ENCODE results near the gene TNFSF12.

Gene TNFSF12, protein sequence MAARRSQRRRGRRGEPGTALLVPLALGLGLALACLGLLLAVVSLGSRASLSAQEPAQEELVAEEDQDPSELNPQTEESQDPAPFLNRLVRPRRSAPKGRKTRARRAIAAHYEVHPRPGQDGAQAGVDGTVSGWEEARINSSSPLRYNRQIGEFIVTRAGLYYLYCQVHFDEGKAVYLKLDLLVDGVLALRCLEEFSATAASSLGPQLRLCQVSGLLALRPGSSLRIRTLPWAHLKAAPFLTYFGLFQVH

DNA sequence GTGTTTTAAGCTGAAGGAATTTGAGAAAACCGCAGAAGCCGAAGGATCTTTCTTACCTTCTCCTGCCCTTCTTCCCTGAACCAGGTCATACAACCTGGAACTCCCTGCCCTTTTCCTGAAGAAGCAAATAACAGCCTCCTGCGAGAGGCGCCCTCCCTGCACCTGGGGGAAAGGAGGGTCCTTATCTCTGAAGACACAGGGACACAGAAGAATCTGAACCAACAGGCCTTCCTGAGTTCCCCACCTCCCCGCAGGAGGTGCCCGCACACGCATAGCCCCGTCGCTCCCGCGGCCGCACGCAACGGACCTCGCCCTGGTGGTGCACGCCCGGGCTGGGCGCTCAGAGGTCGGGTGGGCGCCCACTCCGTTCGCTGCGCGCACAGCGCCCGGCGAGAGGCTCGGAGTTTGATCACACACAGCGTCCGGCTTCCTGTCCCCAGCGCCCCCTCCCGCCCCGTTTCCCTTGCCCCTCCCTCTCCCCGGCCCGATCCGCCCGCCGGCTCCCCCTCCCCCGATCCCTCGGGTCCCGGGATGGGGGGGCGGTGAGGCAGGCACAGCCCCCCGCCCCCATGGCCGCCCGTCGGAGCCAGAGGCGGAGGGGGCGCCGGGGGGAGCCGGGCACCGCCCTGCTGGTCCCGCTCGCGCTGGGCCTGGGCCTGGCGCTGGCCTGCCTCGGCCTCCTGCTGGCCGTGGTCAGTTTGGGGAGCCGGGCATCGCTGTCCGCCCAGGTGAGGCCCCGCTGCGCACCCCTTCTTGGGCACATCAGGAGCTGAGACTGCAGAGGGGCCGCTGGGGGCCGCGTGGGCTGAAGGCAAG, at the start of gene TNFSF12:
TSS of gene TNFSF12 (plus strand) at position 474 of the 816 bp plus-strand sequence. CDS start at position 570, 96 bp downstream.
- peak; percentile 75 for FAIRE-seq
- no peak for DNase-seq (ENCODE audit: insufficient read length, low spot score)

DNA sequence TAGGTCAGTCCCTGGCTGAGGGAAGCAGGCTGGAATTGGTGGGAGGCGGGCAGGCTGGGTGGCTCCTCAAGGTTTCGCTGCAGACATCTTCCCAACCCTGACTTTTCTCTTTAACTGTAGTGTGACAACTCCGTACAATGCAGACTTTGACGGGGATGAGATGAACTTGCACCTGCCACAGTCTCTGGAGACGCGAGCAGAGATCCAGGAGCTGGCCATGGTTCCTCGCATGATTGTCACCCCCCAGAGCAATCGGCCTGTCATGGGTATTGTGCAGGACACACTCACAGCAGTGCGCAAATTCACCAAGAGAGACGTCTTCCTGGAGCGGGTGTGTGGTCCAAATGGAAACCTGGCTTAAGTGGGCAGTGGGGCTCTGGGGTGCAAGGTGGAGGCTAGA, 49.7 kb upstream of the TNFSF12 start:
- no peak for FAIRE-seq
- no peak for DNase-seq (ENCODE audit: insufficient read length, low spot score)

- no peak for DNase-seq (ENCODE audit: insufficient read length, low spot score)
- FAIRE-seq: no peak
Measured at GRCh38 chr17:7501729-7502128, 47.1 kb upstream of the TNFSF12 start.

GRCh38 chr17:7502171-7502847, 46.5 kb upstream of the TNFSF12 start:
- no peak for FAIRE-seq

DNA sequence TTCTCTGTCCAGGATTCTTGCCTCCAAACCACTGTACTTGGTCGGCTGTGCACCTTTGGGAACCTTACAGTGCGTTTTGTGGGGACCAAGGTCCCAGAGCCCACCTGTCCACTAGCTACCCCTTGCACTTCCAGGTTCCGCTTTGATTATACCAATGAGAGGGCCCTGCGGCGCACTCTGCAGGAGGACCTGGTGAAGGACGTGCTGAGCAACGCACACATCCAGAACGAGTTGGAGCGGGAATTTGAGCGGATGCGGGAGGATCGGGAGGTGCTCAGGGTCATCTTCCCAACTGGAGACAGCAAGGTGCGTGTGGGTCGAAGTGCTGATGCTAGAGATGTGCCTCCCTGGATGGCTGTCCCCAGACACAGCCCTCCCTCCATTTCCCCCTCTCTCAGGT, 45.9 kb upstream of the TNFSF12 start:
- no peak for FAIRE-seq
- no peak for DNase-seq (ENCODE audit: insufficient read length, low spot score)

More at GRCh38 chr17:7502171-7502847, 46.5 kb upstream of the TNFSF12 start:
- DNase-seq (ENCODE audit: insufficient read length, low spot score): no peak

GRCh38 chr17:7503521-7503920, 45.3 kb upstream of the TNFSF12 start:
- DNase-seq (ENCODE audit: insufficient read length, low spot score) (no peak), FAIRE-seq (no peak)

DNA sequence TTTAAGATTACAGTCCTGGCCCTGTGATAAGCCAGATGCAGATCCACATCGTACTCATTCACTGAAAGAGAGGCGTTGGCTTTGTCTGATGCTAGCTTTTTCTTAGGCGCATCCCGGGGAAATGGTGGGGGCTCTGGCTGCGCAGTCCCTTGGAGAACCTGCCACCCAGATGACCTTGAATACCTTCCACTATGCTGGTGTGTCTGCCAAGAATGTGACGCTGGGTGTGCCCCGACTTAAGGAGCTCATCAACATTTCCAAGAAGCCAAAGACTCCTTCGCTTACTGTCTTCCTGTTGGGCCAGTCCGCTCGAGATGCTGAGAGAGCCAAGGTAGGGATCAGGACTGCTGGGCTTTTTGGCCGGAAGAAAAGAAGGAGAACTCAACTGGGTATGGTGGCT, 40.7 kb upstream of the TNFSF12 start:
- DNase-seq (ENCODE audit: insufficient read length, low spot score): no peak
- FAIRE-seq: no peak

DNA sequence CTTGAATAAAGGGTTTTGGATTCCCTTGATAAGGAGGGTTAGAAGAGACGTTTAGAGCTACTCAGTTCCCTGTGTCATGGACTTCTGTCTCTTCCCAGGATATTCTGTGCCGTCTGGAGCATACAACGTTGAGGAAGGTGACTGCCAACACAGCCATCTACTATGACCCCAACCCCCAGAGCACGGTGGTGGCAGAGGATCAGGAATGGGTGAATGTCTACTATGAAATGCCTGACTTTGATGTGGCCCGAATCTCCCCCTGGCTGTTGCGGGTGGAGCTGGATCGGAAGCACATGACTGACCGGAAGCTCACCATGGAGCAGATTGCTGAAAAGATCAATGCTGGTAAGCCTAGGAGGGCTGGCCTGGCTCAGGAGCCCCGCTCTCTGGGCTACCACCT, 40.0 kb upstream of the TNFSF12 start:
- DNase-seq (ENCODE audit: insufficient read length, low spot score) (no peak), FAIRE-seq (no peak)

- DNase-seq (ENCODE audit: insufficient read length, low spot score) (no peak), FAIRE-seq (no peak)
Measured at GRCh38 chr17:7509937-7510336, 38.9 kb upstream of the TNFSF12 start.

DNA sequence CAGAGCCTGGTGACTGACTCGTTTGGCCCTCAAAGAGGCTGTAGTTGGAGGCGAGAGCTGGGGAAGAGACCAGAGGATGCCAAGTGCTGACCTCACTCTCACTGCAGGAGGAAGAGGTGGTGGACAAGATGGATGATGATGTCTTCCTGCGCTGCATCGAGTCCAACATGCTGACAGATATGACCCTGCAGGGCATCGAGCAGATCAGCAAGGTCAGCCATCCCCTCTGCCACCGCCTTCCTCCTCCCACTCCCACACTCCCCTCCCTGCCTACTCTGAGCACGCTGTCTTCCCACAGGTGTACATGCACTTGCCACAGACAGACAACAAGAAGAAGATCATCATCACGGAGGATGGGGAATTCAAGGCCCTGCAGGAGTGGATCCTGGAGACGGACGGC, 37.8 kb upstream of the TNFSF12 start:
- no peak for DNase-seq (ENCODE audit: insufficient read length, low spot score)
- FAIRE-seq: no peak

DNA sequence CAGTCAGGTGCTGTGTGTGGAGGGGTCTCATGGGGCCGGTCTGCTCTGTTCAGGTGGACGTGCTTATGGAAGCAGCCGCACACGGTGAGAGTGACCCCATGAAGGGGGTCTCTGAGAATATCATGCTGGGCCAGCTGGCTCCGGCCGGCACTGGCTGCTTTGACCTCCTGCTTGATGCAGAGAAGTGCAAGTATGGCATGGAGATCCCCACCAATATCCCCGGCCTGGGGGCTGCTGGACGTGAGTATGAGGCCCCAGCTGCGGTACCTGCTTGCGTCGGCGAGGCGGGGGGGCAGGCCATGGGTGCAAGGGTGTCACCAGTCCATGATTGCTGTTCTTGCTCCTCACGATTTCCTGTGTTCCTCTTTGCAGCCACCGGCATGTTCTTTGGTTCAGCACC, 36.8 kb upstream of the TNFSF12 start:
- no peak for DNase-seq (ENCODE audit: insufficient read length, low spot score)
- FAIRE-seq: no peak

DNA sequence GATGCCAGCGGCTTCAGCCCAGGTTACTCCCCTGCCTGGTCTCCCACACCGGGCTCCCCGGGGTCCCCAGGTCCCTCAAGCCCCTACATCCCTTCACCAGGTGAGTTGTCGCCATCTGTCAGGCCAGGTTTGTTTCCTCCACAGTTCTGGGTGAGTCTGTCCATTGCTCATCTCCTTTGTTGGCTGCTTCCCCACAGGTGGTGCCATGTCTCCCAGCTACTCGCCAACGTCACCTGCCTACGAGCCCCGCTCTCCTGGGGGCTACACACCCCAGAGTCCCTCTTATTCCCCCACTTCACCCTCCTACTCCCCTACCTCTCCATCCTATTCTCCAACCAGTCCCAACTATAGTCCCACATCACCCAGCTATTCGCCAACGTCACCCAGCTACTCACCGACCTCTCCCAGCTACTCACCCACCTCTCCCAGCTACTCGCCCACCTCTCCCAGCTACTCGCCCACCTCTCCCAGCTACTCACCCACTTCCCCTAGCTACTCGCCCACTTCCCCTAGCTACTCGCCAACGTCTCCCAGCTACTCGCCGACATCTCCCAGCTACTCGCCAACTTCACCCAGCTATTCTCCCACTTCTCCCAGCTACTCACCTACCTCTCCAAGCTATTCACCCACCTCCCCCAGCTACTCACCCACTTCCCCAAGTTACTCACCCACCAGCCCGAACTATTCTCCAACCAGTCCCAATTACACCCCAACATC, 35.9 kb upstream of the TNFSF12 start:
- no peak for FAIRE-seq

GRCh38 chr17:7513850-7514419, 34.9 kb upstream of the TNFSF12 start:
- no peak for FAIRE-seq

More for the DNA sequence above, 35.9 kb upstream of the TNFSF12 start:
- DNase-seq (ENCODE audit: insufficient read length, low spot score): no peak

DNA sequence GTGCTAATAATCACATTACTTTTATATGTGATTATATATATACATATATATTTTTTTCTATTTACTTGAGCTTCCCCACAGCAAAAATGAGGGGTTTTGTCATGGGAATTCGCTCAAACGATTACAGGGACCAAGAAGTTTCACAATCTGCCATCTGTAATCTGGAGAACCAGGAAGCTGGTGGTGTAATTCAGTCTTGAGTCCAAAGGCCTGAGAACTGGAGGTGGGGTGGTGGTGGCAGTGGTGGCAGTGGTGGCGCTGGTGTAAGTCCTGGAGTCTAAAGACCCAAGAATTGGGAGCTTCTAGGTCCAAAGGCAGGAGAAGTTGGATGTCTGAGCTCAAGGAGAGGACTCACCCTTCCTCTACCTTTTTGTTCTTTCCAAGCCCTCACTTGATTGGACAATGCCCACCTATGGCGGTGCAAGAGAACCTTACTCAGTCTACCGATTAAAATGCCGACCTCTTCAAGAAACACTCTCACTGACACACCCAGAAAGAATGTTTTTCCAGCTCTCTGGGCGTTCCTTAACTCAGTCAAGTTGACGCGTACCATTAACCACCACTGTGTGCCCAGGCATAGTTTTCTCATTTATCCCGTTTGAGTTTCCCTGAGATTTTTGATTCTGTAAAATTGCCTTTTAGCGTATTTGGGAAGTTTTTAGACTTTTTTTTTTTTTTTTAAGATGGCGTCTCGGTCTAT, 32.8 kb upstream of the TNFSF12 start:
- FAIRE-seq: no peak
- no peak for DNase-seq (ENCODE audit: insufficient read length, low spot score)

More at GRCh38 chr17:7513850-7514419, 34.9 kb upstream of the TNFSF12 start:
- no peak for DNase-seq (ENCODE audit: insufficient read length, low spot score)

DNA sequence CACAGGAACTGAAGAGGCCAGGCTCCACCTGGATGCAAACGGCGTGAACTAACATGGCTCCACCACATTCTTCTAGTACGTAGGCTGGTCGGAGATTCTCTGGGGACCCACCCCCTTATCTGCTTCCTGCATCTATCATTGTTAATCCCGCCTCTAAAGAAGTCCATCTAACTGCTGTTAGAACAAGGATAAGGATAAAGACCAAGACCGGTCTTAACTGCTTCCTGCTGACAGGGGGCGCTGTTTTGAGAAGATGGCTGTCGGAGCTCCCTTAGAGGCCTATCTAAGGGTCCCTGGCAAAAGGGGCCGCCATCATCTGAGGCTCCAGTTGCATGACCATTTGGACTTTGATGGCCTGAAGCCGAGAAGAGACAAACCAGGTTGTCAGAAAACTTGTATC, 25.8 kb upstream of the TNFSF12 start:
- no peak for DNase-seq (ENCODE audit: insufficient read length, low spot score)
- peak; percentile 89 for FAIRE-seq

DNA sequence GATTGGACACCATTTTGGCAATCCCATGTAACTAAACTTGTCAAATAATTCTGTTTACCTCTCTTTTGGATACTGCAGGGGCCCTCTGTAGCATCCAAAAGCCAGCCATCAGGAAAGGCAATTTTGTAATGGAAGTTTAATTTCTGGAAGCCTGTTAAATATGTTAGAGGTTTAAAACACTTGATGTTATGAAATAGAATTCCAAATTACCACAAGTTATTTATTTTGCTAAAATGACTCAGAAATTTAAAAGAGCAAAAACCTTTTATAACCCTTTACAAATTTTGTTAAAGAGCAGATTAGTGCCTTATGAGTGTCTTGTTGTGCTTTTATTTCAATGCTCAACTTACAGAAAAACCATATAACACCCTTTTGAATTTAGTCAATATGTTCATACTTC, 20.0 kb upstream of the TNFSF12 start:
- FAIRE-seq (no peak), DNase-seq (ENCODE audit: insufficient read length, low spot score) (no peak)

DNA sequence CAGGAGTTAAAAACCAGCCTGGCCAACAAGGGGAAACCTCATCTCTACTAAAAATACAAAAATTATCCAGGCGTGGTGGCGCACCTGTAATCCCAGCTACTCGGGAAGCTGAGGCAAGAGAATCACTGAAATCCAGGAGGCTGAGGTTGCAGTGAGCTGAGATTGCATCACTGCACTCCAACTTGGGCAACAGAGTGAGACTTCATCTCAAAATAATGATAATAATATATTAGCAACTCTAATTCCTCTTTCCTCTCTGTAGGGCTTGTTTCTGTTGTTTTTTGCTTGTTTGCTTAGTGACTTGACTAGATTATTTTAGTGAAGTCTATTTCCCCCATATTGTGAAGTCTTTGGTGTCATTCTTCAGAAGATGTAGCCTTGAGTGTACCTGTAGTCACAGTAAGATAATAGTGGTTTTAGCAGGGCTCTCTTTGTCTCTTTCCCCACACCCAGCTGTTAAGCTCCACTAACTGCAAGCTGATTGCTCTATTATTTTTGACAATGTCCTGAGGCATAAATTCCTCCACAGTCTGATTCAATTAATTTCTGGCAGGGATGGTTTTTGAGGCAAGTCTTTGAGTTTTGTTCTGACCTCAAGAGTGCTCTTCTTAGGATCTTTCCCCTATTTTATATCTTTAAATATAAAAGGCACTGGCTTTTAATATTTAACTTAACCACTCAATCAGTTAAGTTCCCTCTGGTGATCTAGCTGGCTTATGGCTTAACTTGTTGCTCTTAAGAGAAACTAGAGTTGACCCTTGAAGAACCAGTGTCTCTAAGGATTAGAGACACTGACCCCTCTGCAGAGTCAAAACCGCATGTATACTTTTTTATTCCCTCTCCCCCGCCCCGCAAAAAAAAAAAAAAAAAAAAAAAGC, 18.6 kb upstream of the TNFSF12 start:
- FAIRE-seq: peak; percentile 60
- no peak for DNase-seq (ENCODE audit: insufficient read length, low spot score)

DNA sequence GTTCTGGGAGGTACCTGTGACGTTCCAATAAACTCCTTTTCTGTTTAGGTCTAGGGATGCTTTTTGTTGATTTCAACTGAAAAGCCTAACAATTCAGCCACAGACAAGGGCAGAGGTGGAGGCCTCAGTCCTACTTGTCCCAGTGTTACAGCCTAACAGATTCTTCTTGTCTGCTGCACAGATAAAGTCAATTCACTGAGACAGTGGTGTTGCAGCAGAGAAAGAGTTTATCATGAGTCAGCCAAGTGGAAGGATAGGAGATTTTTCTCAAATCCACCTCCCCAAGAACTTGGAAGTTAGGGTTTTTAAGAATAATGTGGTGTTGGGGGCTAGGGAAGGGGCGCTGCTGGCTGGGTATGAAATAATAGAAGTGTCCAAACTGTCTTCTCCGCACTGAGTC, 10.8 kb upstream of the TNFSF12 start:
- no peak for FAIRE-seq
- no peak for DNase-seq (ENCODE audit: insufficient read length, low spot score)

Measured in GM19239 (cell line).